ENCODE measurements around the gene S100A10. TPM values are rescaled to one million over a fixed set of nuclear protein-coding genes. Genes with fewer than 3 reads are reported as not detected.

S100A10 gene
- total RNA-seq, 2 donors from 2014 or later: 181 to 377 TPM

- no peaks in the 10 kb centered on the region for H3K9me3 Mint-ChIP-seq
- peaks cover 9% of the 10 kb centered on the region for H3K27me3 Mint-ChIP-seq
- H3K4me3 Mint-ChIP-seq: no peak overlapping the region
- no peak for ATAC-seq (replicated peaks)
- H3K27ac Mint-ChIP-seq: no peak overlapping the region
- H3K4me1 Mint-ChIP-seq: peaks cover 5% of the 10 kb centered on the region
- H3K36me3 Mint-ChIP-seq (ENCODE audit: low read depth): no peaks in the 10 kb centered on the region
Measured at GRCh38 chr1:152000964-152001630, 7.4 kb upstream of the S100A10 start.

GRCh38 chr1:151998611-151999362 is 5.1 kb upstream of the S100A10 start:
- Mint-ChIP-seq H3K36me3 (ENCODE audit: low read depth) (no peaks in the 10 kb centered on the region), H3K4me1 (peaks cover 9% of the 10 kb centered on the region), H3K9me3 (no peaks in the 10 kb centered on the region), H3K4me3 (no peak overlapping the region), H3K27me3 (peaks cover 9% of the 10 kb centered on the region), H3K27ac (no peak overlapping the region)
- ATAC-seq (replicated peaks): no peak

GRCh38 chr1:151997284-151997570 is 3.6 kb upstream of the S100A10 start:
- Mint-ChIP-seq H3K4me3 (no peak overlapping the region), H3K9me3 (no peaks in the 10 kb centered on the region), H3K4me1 (peaks cover 9% of the 10 kb centered on the region), H3K27me3 (no peaks in the 10 kb centered on the region), H3K27ac (no peak overlapping the region), H3K36me3 (ENCODE audit: low read depth) (peaks cover 11% of the 10 kb centered on the region)
- ATAC-seq (replicated peaks): no peak

- H3K9me3 Mint-ChIP-seq: no peaks in the 10 kb centered on the region
- H3K27me3 Mint-ChIP-seq: no peaks in the 10 kb centered on the region
- peaks cover 21% of the 10 kb centered on the region for H3K4me1 Mint-ChIP-seq
- peaks cover 25% of the 10 kb centered on the region for H3K36me3 Mint-ChIP-seq (ENCODE audit: low read depth)
- H3K4me3 Mint-ChIP-seq: no peak overlapping the region
- no peak for ATAC-seq (replicated peaks)
- no peak overlapping the region for H3K27ac Mint-ChIP-seq
Measured at GRCh38 chr1:151995774-151996173, 2.1 kb upstream of the S100A10 start.

- Mint-ChIP-seq H3K4me1 (peaks cover 28% of the 10 kb centered on the region), H3K27me3 (no peaks in the 10 kb centered on the region), H3K9me3 (no peaks in the 10 kb centered on the region), H3K27ac (peak overlapping the region; percentile 83), H3K4me3 (peak overlapping the region; percentile 92), H3K36me3 (ENCODE audit: low read depth) (peaks cover 27% of the 10 kb centered on the region)
- no peak for ATAC-seq (replicated peaks)
Measured at GRCh38 chr1:151994956-151995355, 1.3 kb upstream of the S100A10 start.

- peak; percentile 22 for ATAC-seq (replicated peaks)
- Mint-ChIP-seq H3K4me3 (peak overlapping the region; percentile 92), H3K27ac (peak overlapping the region; percentile 93), H3K4me1 (peaks cover 44% of the 10 kb centered on the region), H3K9me3 (no peaks in the 10 kb centered on the region), H3K36me3 (ENCODE audit: low read depth) (peaks cover 34% of the 10 kb centered on the region), H3K27me3 (no peaks in the 10 kb centered on the region)
Measured at GRCh38 chr1:151993084-151993733, 450 bp downstream of the S100A10 start.

GRCh38 chr1:151992303-151993083 is 1.2 kb downstream of the S100A10 start:
- peak overlapping the region; percentile 93 for H3K27ac Mint-ChIP-seq
- peaks cover 49% of the 10 kb centered on the region for H3K4me1 Mint-ChIP-seq
- H3K36me3 Mint-ChIP-seq (ENCODE audit: low read depth): peaks cover 40% of the 10 kb centered on the region
- peak; percentile 23 for ATAC-seq (replicated peaks)
- no peaks in the 10 kb centered on the region for H3K9me3 Mint-ChIP-seq
- no peaks in the 10 kb centered on the region for H3K27me3 Mint-ChIP-seq
- H3K4me3 Mint-ChIP-seq: peak overlapping the region; percentile 92

GRCh38 chr1:151991663-151992302 is 1.9 kb downstream of the S100A10 start:
- peak overlapping the region; percentile 92 for H3K4me3 Mint-ChIP-seq
- no peaks in the 10 kb centered on the region for H3K9me3 Mint-ChIP-seq
- H3K27ac Mint-ChIP-seq: peak overlapping the region; percentile 36
- peaks cover 47% of the 10 kb centered on the region for H3K36me3 Mint-ChIP-seq (ENCODE audit: low read depth)
- ATAC-seq (replicated peaks): no peak
- H3K27me3 Mint-ChIP-seq: no peaks in the 10 kb centered on the region
- peaks cover 49% of the 10 kb centered on the region for H3K4me1 Mint-ChIP-seq

- peaks cover 55% of the 10 kb centered on the region for H3K4me1 Mint-ChIP-seq
- ATAC-seq (replicated peaks): no peak
- peak overlapping the region; percentile 92 for H3K4me3 Mint-ChIP-seq
- H3K27me3 Mint-ChIP-seq: no peaks in the 10 kb centered on the region
- no peak overlapping the region for H3K27ac Mint-ChIP-seq
- H3K36me3 Mint-ChIP-seq (ENCODE audit: low read depth): peaks cover 56% of the 10 kb centered on the region
- H3K9me3 Mint-ChIP-seq: no peaks in the 10 kb centered on the region
Measured at GRCh38 chr1:151990856-151991198, 2.8 kb downstream of the S100A10 start.

- Mint-ChIP-seq H3K4me3 (peak overlapping the region; percentile 92), H3K27me3 (no peaks in the 10 kb centered on the region), H3K27ac (peak overlapping the region; percentile 0), H3K4me1 (peaks cover 60% of the 10 kb centered on the region), H3K9me3 (no peaks in the 10 kb centered on the region), H3K36me3 (ENCODE audit: low read depth) (peaks cover 62% of the 10 kb centered on the region)
- ATAC-seq (replicated peaks): no peak
Measured at GRCh38 chr1:151990058-151990855, 3.4 kb downstream of the S100A10 start.

- Mint-ChIP-seq H3K27me3 (no peaks in the 10 kb centered on the region), H3K36me3 (ENCODE audit: low read depth) (peaks cover 71% of the 10 kb centered on the region), H3K9me3 (no peaks in the 10 kb centered on the region), H3K4me3 (peak overlapping the region; percentile 92), H3K27ac (peak overlapping the region; percentile 0), H3K4me1 (peaks cover 66% of the 10 kb centered on the region)
- ATAC-seq (replicated peaks): peak; percentile 66
Measured at GRCh38 chr1:151989211-151989862, 4.3 kb downstream of the S100A10 start.

- Mint-ChIP-seq H3K9me3 (no peaks in the 10 kb centered on the region), H3K4me3 (peak overlapping the region; percentile 92), H3K36me3 (ENCODE audit: low read depth) (peaks cover 80% of the 10 kb centered on the region), H3K27ac (peak overlapping the region; percentile 0), H3K4me1 (peaks cover 74% of the 10 kb centered on the region), H3K27me3 (no peaks in the 10 kb centered on the region)
- ATAC-seq (replicated peaks): no peak
Measured at GRCh38 chr1:151988405-151988923, 5.2 kb downstream of the S100A10 start.
